Fibroblast of villous mesenchyme (primary cell): Measurements from ENCODE around the gene WDR70. TPM values are rescaled to one million over a fixed set of nuclear protein-coding genes. Genes with fewer than 3 reads are reported as not detected.

ENCODE experiments used
- DNase-seq: peaks from one replicate; pipeline ENCODE4 v3.0.0-alpha.2; 2010; ENCODE audit warnings: low read depth
- H3K4me3 ChIP-seq: 2 replicates; pipeline ENCODE4 v1.5.1; 2011; ENCODE audit warnings: low read depth, mild to moderate bottlenecking, low read length
- total RNA-seq: library from RNA; depleted of rRNA; stranded (reverse); fragments of >200 nt; gene quantifications from 2 replicates; pipeline ENCODE4 v1.2.3, GENCODE V29; 2012
- TF ChIP-seq, protein P1 (sequence below): IDR thresholded peaks from 2 replicates; pipeline ENCODE4 v1.5.1; 2012; ENCODE audit warnings: low read depth, mild to moderate bottlenecking, low read length; ENCODE audit not compliant: insufficient read depth

The WDR70 gene
- total RNA-seq, 1 donor: 29.4 TPM

DNA sequence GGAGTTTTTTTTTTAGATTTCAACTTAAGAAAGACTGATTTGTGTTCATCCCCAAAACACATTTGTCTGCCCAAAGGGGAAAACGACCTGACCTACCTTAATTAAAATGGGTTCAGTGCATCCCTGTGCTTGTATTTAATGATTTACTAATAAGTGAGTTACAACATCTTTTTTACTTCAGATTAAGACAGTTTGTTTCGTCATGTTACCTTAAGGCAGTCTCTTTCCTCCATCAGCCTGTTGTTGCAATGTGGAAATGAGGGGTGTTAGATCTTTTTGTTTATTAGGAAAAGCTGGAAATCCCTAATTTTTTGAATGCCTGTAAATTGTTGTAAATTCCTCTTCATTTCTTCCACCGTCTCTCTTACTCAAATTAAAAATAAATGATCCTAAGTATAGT lies 283.2 kb downstream of the WDR70 start:
- peak; percentile 51 for DNase-seq
- TF ChIP-seq, protein P1, sequence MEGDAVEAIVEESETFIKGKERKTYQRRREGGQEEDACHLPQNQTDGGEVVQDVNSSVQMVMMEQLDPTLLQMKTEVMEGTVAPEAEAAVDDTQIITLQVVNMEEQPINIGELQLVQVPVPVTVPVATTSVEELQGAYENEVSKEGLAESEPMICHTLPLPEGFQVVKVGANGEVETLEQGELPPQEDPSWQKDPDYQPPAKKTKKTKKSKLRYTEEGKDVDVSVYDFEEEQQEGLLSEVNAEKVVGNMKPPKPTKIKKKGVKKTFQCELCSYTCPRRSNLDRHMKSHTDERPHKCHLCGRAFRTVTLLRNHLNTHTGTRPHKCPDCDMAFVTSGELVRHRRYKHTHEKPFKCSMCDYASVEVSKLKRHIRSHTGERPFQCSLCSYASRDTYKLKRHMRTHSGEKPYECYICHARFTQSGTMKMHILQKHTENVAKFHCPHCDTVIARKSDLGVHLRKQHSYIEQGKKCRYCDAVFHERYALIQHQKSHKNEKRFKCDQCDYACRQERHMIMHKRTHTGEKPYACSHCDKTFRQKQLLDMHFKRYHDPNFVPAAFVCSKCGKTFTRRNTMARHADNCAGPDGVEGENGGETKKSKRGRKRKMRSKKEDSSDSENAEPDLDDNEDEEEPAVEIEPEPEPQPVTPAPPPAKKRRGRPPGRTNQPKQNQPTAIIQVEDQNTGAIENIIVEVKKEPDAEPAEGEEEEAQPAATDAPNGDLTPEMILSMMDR: no peak
- H3K4me3 ChIP-seq: no peak overlapping the region

DNA sequence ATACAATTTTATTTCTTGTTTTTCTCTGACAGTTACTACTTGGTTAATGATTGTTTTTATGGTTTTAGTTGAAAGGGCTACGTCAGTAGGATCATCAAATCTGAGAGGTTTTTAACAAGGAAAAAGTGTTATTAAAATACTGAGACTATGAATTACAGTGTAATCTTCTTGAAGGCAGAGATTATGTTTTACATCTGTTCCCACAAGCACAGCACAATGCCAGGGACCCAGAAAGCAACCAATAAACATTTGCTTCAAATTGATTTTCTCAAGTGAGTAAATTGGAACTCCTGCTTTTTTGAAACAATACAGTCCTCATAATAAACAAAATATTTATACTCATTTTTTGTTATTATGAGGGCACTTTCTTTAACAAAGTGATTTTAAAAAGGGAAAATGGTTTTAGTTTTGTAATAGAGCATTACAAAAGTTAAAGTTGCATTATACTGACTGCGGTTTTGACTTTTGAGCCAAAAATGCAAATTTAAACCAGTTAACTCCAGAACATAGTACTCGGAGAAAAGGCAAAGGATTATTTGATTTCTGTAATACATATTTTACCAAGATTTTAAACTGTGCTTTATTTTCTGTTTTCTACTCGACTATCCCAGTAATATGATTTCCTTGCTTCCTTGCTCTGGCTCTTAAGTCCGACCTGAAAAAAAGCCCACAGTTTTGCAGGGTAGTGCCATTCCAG lies 283.8 kb downstream of the WDR70 start:
- TF ChIP-seq, protein P1: no peak
- no peak overlapping the region for H3K4me3 ChIP-seq
- peak; percentile 73 for DNase-seq

DNA sequence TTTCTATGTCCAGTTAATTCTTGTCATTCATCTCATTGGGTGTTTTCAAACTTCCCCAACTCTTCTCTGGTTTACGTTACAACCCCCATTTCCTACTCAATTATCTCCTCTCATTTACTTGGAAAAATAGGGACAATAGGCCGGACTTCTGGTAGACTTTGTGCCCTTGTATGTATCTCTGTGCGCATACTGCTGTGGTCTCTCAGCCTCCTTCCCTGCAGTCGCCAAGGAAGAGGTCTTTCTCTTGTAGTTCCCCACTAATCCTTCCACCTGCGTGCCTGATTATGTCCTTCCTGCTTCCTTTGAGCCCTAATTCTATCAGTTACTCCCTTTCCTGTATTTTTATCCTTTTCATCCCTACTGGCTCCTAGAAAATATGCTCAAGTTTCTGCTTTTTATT lies 284.4 kb downstream of the WDR70 start:
- DNase-seq: no peak
- H3K4me3 ChIP-seq: no peak overlapping the region
- TF ChIP-seq, protein P1: no peak

DNA sequence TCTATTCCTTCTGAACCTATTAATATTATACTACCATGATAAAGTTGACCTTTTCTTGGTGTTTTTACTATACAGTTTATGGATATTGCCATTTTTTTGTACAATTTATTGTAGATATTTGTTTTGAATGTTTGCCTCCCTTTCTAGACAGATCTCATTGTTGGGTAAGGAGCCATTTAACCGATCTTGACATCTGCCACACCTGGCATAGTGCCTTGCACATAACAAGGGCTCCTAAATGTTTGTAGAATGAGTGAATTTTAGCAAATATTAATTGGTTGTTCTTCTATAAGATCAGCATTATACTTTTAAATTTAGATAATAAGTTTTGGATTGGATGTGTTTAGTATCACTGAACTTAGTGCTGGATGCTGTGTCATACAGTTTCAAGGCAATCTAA lies 285.4 kb downstream of the WDR70 start:
- TF ChIP-seq, protein P1: no peak
- no peak for DNase-seq
- H3K4me3 ChIP-seq: no peak overlapping the region

DNA sequence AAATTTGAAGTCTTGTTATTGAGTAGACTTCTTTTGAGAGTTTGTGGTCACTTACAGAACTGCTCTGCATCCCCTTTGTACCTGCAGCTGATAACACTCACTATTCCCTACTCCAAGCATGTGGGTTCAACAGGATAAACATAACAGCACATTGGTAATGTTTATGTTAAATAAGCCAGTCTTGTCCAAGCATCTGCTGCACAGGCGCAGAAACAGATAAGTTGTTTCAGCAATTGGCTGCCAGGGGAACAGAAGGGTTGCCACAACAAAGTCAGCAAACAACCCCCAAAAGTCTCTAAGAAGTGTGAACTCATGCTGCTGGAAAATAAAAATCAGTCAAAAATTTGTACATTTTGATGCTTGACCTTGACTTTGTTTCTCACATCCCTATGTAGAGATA lies 286.2 kb downstream of the WDR70 start:
- no peak overlapping the region for H3K4me3 ChIP-seq
- TF ChIP-seq, protein P1: no peak
- DNase-seq: peak; percentile 78

DNA sequence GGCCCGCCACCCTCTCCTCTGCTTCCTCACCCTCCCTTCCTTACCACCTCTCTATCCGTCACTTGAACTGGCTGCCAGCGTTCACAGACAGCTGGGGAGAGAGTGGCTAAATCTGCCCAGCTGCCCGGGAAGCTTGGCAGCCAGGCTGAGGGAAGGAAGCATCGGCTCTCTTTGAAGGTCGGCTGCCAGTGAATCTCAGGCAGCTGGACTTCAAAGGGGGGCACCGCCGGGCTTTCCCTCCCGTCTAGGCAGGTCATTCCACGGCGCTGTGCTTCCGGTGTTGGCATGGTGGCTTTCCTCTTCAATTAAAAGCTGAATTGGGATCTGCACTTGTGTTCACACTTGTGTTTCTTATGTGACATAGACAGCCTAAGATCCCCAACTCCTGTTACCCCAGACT lies 286.8 kb downstream of the WDR70 start:
- no peak overlapping the region for H3K4me3 ChIP-seq

More for the DNA sequence above, 286.8 kb downstream of the WDR70 start:
- DNase-seq: peak; percentile 31
- TF ChIP-seq, protein P1: no peak
